Neural progenitor cell (in vitro differentiated cells): ENCODE data around the gene L3MBTL2. TPM values are rescaled to one million over a fixed set of nuclear protein-coding genes. Genes with fewer than 3 reads are reported as not detected.
"Not testable (repeated sequence)": the region's sequence is repeated elsewhere in the genome, so short reads cannot be mapped to it uniquely, and the experiment has no call there.

Experiments
- DNase-seq: peaks from one replicate; pipeline ENCODE4 v3.0.0-alpha.2; 2016; ENCODE audit warnings: low spot score
- H2AFZ ChIP-seq: fragments of 200-600 bp; sonication (generic); replicated peaks from 2 replicates; pipeline ENCODE4 v1.6.1; 2016; ENCODE audit warnings: antibody characterized with exemption
- H3F3A ChIP-seq: fragments of 200-600 bp; sonication (generic); 2 replicates; pipeline ENCODE4 v1.6.1; 2016; ENCODE audit warnings: antibody characterized with exemption, low read depth
- H3K27ac ChIP-seq: fragments of 200-600 bp; sonication (generic); 2 replicates; pipeline ENCODE4 v1.5.1; 2016; ENCODE audit warnings: mild to moderate bottlenecking
- H3K27me3 ChIP-seq: fragments of 200-600 bp; sonication (generic); 2 replicates; pipeline ENCODE4 v1.6.1; 2016; ENCODE audit warnings: mild to moderate bottlenecking, moderate library complexity
- H3K36me3 ChIP-seq: fragments of 200-600 bp; sonication (generic); 2 replicates; pipeline ENCODE4 v1.5.1; 2016
- H3K4me1 ChIP-seq: fragments of 200-600 bp; sonication (generic); 2 replicates; pipeline ENCODE4 v1.6.1; 2016; ENCODE audit warnings: mixed run types
- H3K4me2 ChIP-seq: fragments of 200-600 bp; sonication (generic); 2 replicates; pipeline ENCODE4 v1.6.1; 2016
- H3K4me3 ChIP-seq: fragments of 200-600 bp; sonication (generic); 2 replicates; pipeline ENCODE4 v1.5.1; 2016
- H3K79me2 ChIP-seq: fragments of 200-600 bp; sonication (generic); 2 replicates; pipeline ENCODE4 v1.6.1; 2016; ENCODE audit warnings: low read depth
- H3K9ac ChIP-seq: fragments of 200-600 bp; sonication (generic); 2 replicates; pipeline ENCODE4 v1.6.1; 2016
- H3K9me3 ChIP-seq: fragments of 200-600 bp; sonication (generic); 2 replicates; pipeline ENCODE4 v1.5.1; 2016; ENCODE audit warnings: low read depth
- H4K20me1 ChIP-seq: fragments of 200-600 bp; sonication (generic); 2 replicates; pipeline ENCODE4 v1.6.1; 2016; ENCODE audit warnings: low read depth
- H3K27ac Mint-ChIP-seq: 3 replicates; pipeline ENCODE4 v1.8.0; 2021; ENCODE audit warnings: mixed read lengths
- H3K27me3 Mint-ChIP-seq: 2 replicates; pipeline ENCODE4 v1.8.0; 2022; ENCODE audit warnings: low read depth, mild to moderate bottlenecking, inconsistent platforms, moderate library complexity, mixed read lengths; ENCODE audit not compliant: insufficient read depth
- H3K36me3 Mint-ChIP-seq: 3 replicates; pipeline ENCODE4 v1.8.0; 2021; ENCODE audit warnings: mixed read lengths
- H3K4me1 Mint-ChIP-seq: 3 replicates; pipeline ENCODE4 v1.8.0; 2021; ENCODE audit warnings: mixed read lengths
- H3K4me3 Mint-ChIP-seq: 3 replicates; pipeline ENCODE4 v1.8.0; 2021; ENCODE audit warnings: mild to moderate bottlenecking, moderate library complexity, mixed read lengths
- H3K9me3 Mint-ChIP-seq: 3 replicates; pipeline ENCODE4 v1.8.0; 2020; ENCODE audit warnings: mixed read lengths
- CTCF ChIP-seq: fragments of 200-600 bp; sonication (generic); IDR thresholded peaks from 2 replicates; pipeline ENCODE4 v1.5.1; 2017; ENCODE audit warnings: antibody characterized with exemption, mild to moderate bottlenecking
- EZH2 ChIP-seq: fragments of 200-600 bp; sonication (generic); IDR thresholded peaks from 2 replicates; pipeline ENCODE4 v1.6.1; 2017; ENCODE audit warnings: antibody characterized with exemption, mild to moderate bottlenecking, moderate library complexity
- EZH2phosphoT487 ChIP-seq: fragments of 200-600 bp; sonication (generic); IDR thresholded peaks from 2 replicates; pipeline ENCODE4 v1.6.1; 2017; ENCODE audit warnings: antibody characterized with exemption
- total RNA-seq: library from RNA; depleted of rRNA; stranded (reverse); fragments of >200 nt; gene quantifications from 2 replicates; pipeline ENCODE4 v1.2.3, GENCODE V29; 2015; ENCODE audit warnings: low replicate concordance

L3MBTL2 gene
- total RNA-seq, 1 donor from 2014 or later: 14.4 TPM

- Histone ChIP-seq H3K27ac (peak overlapping the region; percentile 3), H3K79me2 (no peaks in the 10 kb centered on the region), H2AFZ (no peak overlapping the region), H3K36me3 (peaks cover 5% of the 10 kb centered on the region), H3K9me3 (no peaks in the 10 kb centered on the region), H4K20me1 (peaks cover 5% of the 10 kb centered on the region), H3K4me1 (peaks cover 9% of the 10 kb centered on the region), H3K4me3 (no peak overlapping the region), H3F3A (no peaks in the 10 kb centered on the region), H3K4me2 (no peak overlapping the region), H3K9ac (no peak overlapping the region), H3K27me3 (no peaks in the 10 kb centered on the region)
- Mint-ChIP-seq H3K9me3 (no peaks in the 10 kb centered on the region), H3K36me3 (peaks cover 26% of the 10 kb centered on the region), H3K27ac (no peak overlapping the region), H3K27me3 (peaks cover 2% of the 10 kb centered on the region), H3K4me3 (no peak overlapping the region), H3K4me1 (peaks cover 3% of the 10 kb centered on the region)
- TF ChIP-seq EZH2phosphoT487 (no peak), EZH2 (no peak), CTCF (no peak)
- DNase-seq: no peak
Measured at GRCh38 chr22:41257696-41258095, 52.6 kb downstream of the L3MBTL2 start.

- H3F3A ChIP-seq, H3K9me3 Mint-ChIP-seq, H4K20me1 ChIP-seq, H3K9ac ChIP-seq, H3K9me3 ChIP-seq, H3K27me3 ChIP-seq, H3K4me1 Mint-ChIP-seq, H2AFZ ChIP-seq, H3K36me3 ChIP-seq, H3K4me2 ChIP-seq, H3K79me2 ChIP-seq, H3K4me3 ChIP-seq, H3K27ac ChIP-seq, H3K4me3 Mint-ChIP-seq, H3K27ac Mint-ChIP-seq, DNase-seq, H3K27me3 Mint-ChIP-seq, H3K4me1 ChIP-seq: not testable (repeated sequence)
- peaks cover 30% of the 10 kb centered on the region for H3K36me3 Mint-ChIP-seq
Measured at GRCh38 chr22:41259756-41260155, 54.6 kb downstream of the L3MBTL2 start.

- H3K27ac ChIP-seq: no peak overlapping the region
- no peak overlapping the region for H3K9ac ChIP-seq
- H3K36me3 Mint-ChIP-seq: peaks cover 36% of the 10 kb centered on the region
- DNase-seq: no peak
- no peak overlapping the region for H3K4me3 Mint-ChIP-seq
- H4K20me1 ChIP-seq: peaks cover 5% of the 10 kb centered on the region
- H3K4me2 ChIP-seq: no peak overlapping the region
- no peaks in the 10 kb centered on the region for H3F3A ChIP-seq
- H3K27me3 Mint-ChIP-seq: peaks cover 2% of the 10 kb centered on the region
- peaks cover 5% of the 10 kb centered on the region for H3K36me3 ChIP-seq
- H3K27ac Mint-ChIP-seq: no peak overlapping the region
- H3K9me3 ChIP-seq: no peaks in the 10 kb centered on the region
- H3K4me1 ChIP-seq: peaks cover 9% of the 10 kb centered on the region
- H3K4me1 Mint-ChIP-seq: peaks cover 3% of the 10 kb centered on the region
- H3K79me2 ChIP-seq: no peaks in the 10 kb centered on the region
- TF ChIP-seq EZH2 (no peak), EZH2phosphoT487 (no peak), CTCF (no peak)
- no peaks in the 10 kb centered on the region for H3K27me3 ChIP-seq
- no peak overlapping the region for H3K4me3 ChIP-seq
- H2AFZ ChIP-seq: no peak overlapping the region
- no peaks in the 10 kb centered on the region for H3K9me3 Mint-ChIP-seq
Measured at GRCh38 chr22:41260871-41261270, 55.8 kb downstream of the L3MBTL2 start.

GRCh38 chr22:41261541-41262249 is 56.6 kb downstream of the L3MBTL2 start:
- H3K27ac ChIP-seq: no peak overlapping the region
- Mint-ChIP-seq H3K4me1 (peaks cover 6% of the 10 kb centered on the region), H3K36me3 (peaks cover 38% of the 10 kb centered on the region), H3K27ac (no peak overlapping the region), H3K4me3 (no peak overlapping the region), H3K27me3 (peaks cover 2% of the 10 kb centered on the region), H3K9me3 (no peaks in the 10 kb centered on the region)
- H3K9me3 ChIP-seq: no peaks in the 10 kb centered on the region
- H2AFZ ChIP-seq: no peak overlapping the region
- peaks cover 5% of the 10 kb centered on the region for H3K36me3 ChIP-seq
- H4K20me1 ChIP-seq: peaks cover 8% of the 10 kb centered on the region
- peaks cover 9% of the 10 kb centered on the region for H3K4me1 ChIP-seq
- TF ChIP-seq CTCF (no peak), EZH2 (no peak), EZH2phosphoT487 (no peak)
- no peaks in the 10 kb centered on the region for H3F3A ChIP-seq
- H3K79me2 ChIP-seq: no peaks in the 10 kb centered on the region
- H3K4me2 ChIP-seq: no peak overlapping the region
- H3K27me3 ChIP-seq: no peaks in the 10 kb centered on the region
- H3K9ac ChIP-seq: no peak overlapping the region
- DNase-seq: no peak
- H3K4me3 ChIP-seq: no peak overlapping the region
